Retinal pigment epithelial cell (primary cell): ENCODE results near the gene CTAG2.
"Not testable (repeated sequence)": the region's sequence is repeated elsewhere in the genome, so short reads cannot be mapped to it uniquely, and the experiment has no call there.

Experiments used
- DNase-seq: peaks from one replicate; pipeline ENCODE4 v3.0.0-alpha.2; 2010; ENCODE audit warnings: low read depth
- H3K4me3 ChIP-seq: 2 replicates; pipeline ENCODE4 v1.5.1; 2011; ENCODE audit warnings: mild to moderate bottlenecking, low read length, control low read depth, moderate library complexity
- CTCF ChIP-seq: conservative IDR thresholded peaks from 2 replicates; pipeline ENCODE4 v1.5.1; 2011; ENCODE audit warnings: low read depth, low read length, control low read depth, inconsistent platforms

Gene CTAG2

GRCh38 chrX:154654925-154655324 lies 1.5 kb upstream of the CTAG2 start:
- no peak for TF ChIP-seq CTCF
- H3K4me3 ChIP-seq: no peak overlapping the region
- DNase-seq: no peak

- DNase-seq: no peak
- no peak overlapping the region for H3K4me3 ChIP-seq
- no peak for TF ChIP-seq CTCF
Observed at GRCh38 chrX:154654372-154654771, 993 bp upstream of the CTAG2 start.

- no peak for DNase-seq
- TF ChIP-seq CTCF: no peak
- H3K4me3 ChIP-seq: peak overlapping the region; percentile 12
Observed at GRCh38 chrX:154653048-154653401, 354 bp downstream of the CTAG2 start.

GRCh38 chrX:154652311-154653047 lies 900 bp downstream of the CTAG2 start:
- H3K4me3 ChIP-seq: no peak overlapping the region
- TF ChIP-seq CTCF: no peak
- no peak for DNase-seq

GRCh38 chrX:154650221-154650510 lies 3.2 kb downstream of the CTAG2 start:
- DNase-seq: no peak
- no peak for TF ChIP-seq CTCF

GRCh38 chrX:154649503-154650220 lies 3.7 kb downstream of the CTAG2 start:
- DNase-seq: no peak
- TF ChIP-seq CTCF: no peak
- H3K4me3 ChIP-seq: no peak overlapping the region

More at GRCh38 chrX:154650221-154650510, 3.2 kb downstream of the CTAG2 start:
- H3K4me3 ChIP-seq: no peak overlapping the region

GRCh38 chrX:154648931-154649330 lies 4.4 kb downstream of the CTAG2 start:
- no peak for DNase-seq
- TF ChIP-seq CTCF: no peak

GRCh38 chrX:154645745-154646378 lies 7.5 kb downstream of the CTAG2 start:
- H3K4me3 ChIP-seq, DNase-seq: not testable (repeated sequence)

More at GRCh38 chrX:154648931-154649330, 4.4 kb downstream of the CTAG2 start:
- no peak overlapping the region for H3K4me3 ChIP-seq

GRCh38 chrX:154643708-154644107 lies 9.7 kb downstream of the CTAG2 start:
- H3K4me3 ChIP-seq, DNase-seq: not testable (repeated sequence)

GRCh38 chrX:154641740-154642139 lies 11.6 kb downstream of the CTAG2 start:
- DNase-seq, H3K4me3 ChIP-seq: not testable (repeated sequence)
